DMS79 treated with DMSO at 0.1 percent for 48 hours (cell line): ENCODE data around the gene COPE.
"Not testable (repeated sequence)": the region's sequence is repeated elsewhere in the genome, so short reads cannot be mapped to it uniquely, and the experiment has no call there.

Experiments used
- DNase-seq: peaks from one replicate; lab custom pipeline; 2025; lab: John Stamatoyannopoulos, UW

The COPE gene

GRCh38 chr19:18908917-18909619, 10.1 kb downstream of the COPE start:
- DNase-seq = no peak

GRCh38 chr19:18906605-18907519, 12.3 kb downstream of the COPE start:
- no peak for DNase-seq

DNA sequence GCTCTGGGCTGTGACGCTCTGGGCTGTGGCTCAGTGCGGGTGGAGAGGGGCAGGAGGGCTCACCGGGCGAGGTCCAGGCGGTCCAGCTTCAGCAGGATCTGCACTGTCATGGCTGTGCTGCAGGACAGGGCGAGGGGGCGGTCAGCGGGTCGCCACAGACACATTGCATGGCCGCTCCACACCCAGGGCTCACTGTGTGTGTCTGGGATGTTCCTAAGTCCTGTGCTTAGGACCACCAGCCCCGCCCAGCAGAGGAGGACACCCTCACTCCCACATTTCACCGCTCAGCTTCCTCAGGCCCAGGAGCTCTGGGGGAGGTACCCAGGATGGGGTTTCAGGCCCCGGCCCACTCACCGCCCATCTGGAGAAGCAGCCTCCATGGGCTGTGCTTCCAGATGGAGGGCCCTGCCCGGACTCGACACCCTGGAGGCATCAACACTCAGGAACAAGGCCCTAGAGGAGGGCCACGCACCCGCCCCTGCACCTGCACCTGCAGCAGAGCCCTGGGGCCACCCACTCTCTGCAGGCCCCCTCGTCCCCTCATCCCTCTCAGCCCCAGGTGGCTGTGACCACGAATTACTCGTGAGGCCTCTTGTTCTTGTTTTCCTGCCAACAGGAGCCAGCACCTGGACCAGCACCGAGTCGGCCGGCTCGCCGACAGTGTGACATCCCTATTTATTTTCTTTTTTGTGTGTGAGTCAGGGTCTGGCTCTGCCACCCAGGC, 13.5 kb downstream of the COPE start:
- no peak for DNase-seq

DNA sequence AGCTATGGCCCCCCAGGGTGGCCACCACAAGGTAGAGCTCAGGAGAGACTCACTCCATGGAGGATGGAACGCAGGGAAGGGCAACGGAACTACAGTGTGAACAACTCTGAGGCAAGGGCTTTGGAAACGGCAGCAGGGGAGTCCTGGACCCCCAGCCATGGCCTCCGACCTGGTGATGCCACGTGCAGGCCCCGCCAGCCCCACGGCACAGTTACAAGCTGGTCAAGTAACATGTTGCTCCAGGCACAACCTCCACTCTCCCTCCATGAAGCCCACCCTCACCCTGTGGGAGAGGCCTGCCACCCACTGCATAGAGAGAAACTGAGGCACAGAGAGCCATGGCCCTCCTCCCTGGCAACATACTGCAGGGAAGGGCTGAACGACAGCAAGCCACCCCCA, 14.1 kb downstream of the COPE start:
- DNase-seq = no peak

DNA sequence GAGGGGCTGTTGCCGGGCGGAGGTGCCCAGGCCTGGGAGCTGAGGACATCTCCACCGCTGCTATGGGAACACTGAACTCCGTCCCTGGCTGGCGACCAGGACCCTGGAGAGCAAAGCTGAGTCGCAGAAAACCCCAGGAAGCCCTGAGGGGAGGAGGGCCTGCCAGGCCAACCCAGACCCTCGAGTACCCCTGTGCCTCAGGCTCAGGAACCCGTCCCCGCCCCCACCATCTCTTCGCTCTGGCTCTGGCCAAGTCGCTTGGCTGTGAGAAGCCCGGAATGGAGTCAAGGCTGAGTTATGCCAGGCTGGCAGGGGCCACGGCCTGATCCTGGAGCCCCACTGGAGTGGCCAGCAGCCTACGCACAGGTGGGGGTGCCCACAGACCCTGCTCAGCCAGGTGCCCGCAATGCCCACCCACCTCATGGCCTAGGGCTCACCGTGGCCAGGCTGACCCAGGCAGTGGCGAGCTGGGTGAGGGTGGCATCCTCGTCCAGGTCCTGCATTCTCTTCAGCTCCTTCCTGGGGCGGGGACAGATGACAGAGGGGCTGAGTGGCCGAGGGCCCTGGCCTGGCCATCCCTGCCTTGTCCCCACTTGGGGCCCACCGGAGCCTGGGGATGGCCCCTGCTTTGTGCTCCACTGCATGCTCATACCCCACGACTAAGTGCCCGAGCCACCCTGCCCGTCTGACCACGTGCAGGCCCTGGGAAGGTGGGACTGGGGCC, 14.7 kb downstream of the COPE start:
- no peak for DNase-seq

DNA sequence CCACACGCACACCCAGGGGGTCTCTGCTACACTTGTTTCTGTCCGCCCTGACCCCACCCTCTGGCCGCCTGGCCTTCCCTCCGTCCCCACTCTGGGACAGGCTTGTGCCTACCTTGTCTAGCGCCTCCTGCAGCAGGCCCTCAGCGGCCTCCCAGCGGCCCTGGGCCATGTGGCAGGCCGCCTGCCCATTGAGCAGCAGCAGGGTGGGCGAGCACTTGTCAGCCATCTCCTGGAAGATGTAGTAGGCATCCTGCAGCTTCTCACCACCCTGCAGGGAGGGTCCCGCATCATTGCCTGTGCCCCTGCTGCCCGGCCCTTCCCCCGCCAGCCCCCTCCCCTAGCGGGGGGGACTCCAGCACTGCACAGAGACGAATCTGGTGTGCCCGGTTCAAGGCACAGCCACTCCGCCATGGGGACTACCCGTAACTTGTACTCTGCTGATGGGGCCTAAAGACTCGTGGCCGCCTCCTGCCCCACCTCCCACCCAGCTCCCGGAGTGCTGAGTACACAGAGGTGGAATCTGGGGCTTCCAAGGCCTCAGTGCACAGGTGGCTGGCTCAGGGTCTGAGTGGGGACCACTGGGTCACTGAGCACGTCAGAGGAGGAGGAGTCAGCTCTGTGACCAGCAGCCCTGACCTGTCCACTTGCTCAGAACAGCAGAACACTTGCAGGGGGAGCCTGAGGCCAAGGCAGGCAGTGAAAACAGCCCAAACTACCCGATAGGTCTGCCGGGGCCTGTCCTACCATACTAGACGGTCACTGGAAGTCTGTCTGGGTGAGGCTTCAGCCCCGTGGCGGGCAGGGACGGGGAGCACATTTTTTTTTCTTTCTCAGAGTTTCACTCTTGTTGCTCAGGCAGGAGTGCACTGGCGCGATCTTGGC, 15.8 kb downstream of the COPE start:
- no peak for DNase-seq

- not testable (repeated sequence) for DNase-seq
Observed at GRCh38 chr19:18902519-18902918, 16.7 kb downstream of the COPE start.

DNA sequence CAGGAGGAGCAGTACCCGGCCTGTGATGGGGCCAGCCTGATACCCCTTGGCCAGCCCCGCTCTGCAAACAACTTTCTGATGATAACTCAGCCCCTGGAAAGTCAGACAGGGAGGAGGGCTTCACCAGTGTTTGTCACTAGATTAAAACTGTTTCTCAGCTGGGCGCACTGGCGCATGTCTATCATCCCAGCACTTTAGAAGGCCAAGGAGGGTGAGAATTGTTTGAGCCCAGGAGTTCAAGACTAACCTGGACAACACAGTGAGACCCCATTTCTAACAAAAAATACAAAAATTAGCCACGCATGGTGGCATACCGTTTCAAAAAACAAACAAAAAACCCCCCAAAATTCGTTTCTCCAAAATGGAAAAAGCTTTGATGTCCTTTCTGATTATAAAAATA, 17.7 kb downstream of the COPE start:
- no peak for DNase-seq

GRCh38 chr19:18900700-18901481, 18.3 kb downstream of the COPE start:
- DNase-seq = no peak

DNA sequence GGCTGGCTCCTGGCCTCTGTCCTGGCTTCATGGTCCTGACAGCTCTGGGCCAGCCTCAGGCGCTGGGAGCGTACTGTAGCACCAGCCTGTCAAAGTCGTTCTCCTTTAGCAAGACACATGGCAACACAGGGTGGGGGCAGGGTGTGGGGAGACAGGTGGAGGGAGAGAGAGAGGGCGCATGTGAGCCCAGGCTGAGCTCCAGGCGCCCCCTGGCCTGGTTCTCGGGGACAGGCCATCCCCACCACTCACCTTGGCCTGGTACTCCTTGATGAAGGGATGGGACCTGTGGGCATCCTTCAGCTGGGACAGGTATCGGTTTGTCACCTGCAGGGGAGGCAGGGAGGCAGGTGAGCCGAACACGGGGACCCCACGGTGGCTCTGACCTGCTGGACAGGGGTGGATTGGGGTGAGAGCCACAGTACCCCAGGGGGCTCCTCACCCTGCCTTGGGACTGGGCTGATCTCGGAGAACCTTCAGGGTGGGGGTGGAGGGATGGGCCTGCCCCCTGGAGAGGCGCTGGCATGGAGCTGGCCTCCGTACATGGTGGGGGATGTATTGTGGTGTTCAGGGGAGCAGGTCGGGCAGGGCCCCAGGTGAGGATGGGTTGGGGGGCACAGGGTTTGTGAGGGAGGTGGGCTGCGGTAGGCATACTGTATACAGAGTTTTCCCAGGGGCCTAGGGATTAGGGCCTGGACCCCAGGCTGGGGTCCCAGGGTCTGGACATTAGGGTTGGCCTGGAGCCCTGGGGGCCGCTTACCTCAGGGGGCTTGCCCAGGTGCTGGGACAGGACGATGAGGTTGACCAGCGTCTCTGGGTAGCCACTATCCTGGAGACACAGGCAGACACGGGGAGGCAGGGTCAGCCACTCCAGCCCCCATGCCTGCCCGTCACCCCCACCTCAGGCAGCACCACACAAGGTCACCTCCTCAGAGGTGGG, 19.3 kb downstream of the COPE start:
- no peak for DNase-seq

DNA sequence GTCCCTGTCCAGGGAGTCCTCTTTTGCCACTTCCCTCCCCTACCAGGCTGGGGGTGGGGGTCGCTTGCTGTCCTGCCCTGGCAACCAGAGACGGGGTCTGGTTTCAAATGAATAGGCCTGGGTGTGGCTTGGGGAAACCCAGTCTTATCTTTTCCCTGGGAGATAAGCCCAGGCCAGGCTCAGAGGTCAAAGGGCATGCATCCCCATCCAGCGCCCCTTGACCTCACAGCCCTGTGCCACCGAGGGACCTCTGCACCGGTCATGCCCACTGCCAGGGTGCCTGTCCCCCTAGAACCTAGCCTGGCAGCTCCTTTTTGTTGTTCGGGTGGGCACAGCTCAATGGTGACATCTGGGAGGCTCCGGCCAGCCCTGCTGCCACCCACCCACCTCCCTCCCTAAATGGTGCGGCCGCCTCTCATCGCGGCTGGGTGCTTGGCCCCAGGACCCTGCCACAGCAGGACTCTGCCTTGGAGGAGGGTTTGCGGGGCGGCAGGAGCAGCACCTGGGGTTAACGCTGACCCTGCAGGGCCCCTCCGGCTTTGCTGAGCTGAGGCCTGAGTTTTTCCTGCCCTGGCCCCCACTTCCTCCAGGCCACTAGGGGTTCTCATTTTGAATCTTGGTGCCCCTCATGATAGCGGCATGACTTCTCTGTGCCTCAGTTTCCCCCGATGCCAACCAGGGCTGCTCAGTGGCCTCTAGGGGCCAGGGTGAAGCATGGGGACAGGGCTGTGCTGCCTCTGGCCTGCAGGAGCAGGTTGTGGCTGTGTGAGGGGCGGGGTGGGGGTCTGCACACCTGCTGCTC, 20.4 kb downstream of the COPE start:
- DNase-seq = no peak

- no peak for DNase-seq
Observed at GRCh38 chr19:18898081-18898606, 21.0 kb downstream of the COPE start.

GRCh38 chr19:18897094-18898029, 21.8 kb downstream of the COPE start:
- no peak for DNase-seq

GRCh38 chr19:18896421-18896841, 22.8 kb downstream of the COPE start:
- DNase-seq = no peak

DNA sequence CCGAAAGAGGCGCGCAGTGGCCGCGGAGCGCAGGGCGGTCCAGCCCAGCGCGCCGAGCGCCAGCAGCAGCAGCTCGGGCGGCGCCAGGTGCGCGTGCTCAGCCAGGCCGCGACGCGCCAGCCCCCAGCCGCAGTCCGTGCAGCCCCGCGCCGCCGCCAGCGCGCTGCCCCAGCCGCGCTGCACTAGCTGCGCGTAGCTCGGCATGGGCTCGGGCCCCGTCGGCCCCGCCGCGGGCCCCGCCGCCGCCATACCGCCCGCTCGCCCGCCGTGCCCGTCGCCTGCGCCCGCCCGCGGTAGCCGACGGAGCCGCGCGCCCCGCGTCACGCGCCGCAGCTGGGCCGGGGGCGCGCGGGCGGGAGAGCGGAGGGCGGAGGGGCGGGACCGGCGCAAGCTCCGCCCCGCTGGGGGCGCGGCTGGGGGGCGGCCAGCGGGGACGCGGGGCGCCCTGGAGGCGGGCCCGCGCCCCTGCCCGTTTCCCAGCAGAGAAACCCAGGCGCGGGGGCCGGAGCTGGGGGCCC, 23.3 kb downstream of the COPE start, which contains the start of gene CERS1:
TSS of gene CERS1 (minus strand) at position 335 of the 518 bp plus-strand sequence. CDS start at position 249, 86 bp downstream.
- DNase-seq = peak; percentile 5
